ENCODE measurements around the gene RAMP1.
"Not testable (repeated sequence)": the region's sequence is repeated elsewhere in the genome, so short reads cannot be mapped to it uniquely, and the experiment has no call there.

Gene RAMP1

DNA sequence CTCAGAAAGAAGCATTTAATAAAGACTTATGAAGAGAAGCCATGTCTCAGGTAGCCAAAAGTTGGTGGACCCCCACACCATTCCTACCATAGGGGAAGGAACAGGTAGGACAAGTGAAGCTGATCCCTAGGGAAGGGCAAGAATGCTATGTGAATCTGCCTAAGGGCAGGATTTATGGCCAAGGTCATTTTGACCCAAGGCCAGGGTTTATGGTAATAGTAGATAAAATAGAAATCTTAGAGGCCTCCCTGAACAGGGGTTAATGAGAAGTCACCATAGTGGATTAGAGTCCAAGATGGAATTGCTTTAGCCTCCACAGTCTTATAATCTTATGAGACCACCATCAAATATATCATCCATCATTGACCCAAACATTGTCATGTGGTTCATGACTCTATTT lies 81.4 kb downstream of the RAMP1 start:
- H3K27me3 Mint-ChIP-seq = peaks cover 29% of the 10 kb centered on the region in 2 donors
- H3K9me3 Mint-ChIP-seq = peaks cover 5 to 12% of the 10 kb centered on the region in 2 donors
- ATAC-seq (replicated peaks) = no peak
- peaks cover 5 to 11% of the 10 kb centered on the region in 2 donors for H3K36me3 Mint-ChIP-seq
- no peak overlapping the region for H3K27ac Mint-ChIP-seq
- no peak for DNase-seq
- peaks cover 1 to 3% of the 10 kb centered on the region in 2 donors for H3K4me1 Mint-ChIP-seq
- no peak overlapping the region for H3K4me3 Mint-ChIP-seq

DNA sequence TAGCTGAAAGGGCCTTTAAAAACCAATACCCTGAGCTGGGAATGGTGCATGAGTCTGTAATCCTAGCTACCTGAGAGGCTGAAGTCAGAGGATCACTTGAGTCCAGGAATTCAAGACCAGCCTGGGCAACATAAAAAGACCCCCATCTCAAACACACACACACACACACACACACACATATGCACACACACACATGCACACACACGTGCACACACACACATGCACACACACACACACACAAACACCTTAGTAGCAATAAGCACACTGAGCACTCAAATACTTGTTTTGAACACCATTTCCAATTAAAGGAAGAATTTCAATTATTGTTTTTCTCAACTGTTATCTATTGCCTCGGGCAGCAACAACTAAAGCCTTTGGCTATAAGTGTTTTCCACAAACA lies 81.8 kb downstream of the RAMP1 start:
- peaks cover 30 to 33% of the 10 kb centered on the region in 2 donors for H3K27me3 Mint-ChIP-seq
- ATAC-seq (replicated peaks) = no peak
- no peak overlapping the region for H3K4me3 Mint-ChIP-seq
- H3K4me1 Mint-ChIP-seq = no peaks in the 10 kb centered on the region
- H3K9me3 Mint-ChIP-seq = peaks cover 8 to 15% of the 10 kb centered on the region in 2 donors
- peaks cover 8 to 11% of the 10 kb centered on the region in 2 donors for H3K36me3 Mint-ChIP-seq
- no peak for DNase-seq
- H3K27ac Mint-ChIP-seq = no peak overlapping the region

DNA sequence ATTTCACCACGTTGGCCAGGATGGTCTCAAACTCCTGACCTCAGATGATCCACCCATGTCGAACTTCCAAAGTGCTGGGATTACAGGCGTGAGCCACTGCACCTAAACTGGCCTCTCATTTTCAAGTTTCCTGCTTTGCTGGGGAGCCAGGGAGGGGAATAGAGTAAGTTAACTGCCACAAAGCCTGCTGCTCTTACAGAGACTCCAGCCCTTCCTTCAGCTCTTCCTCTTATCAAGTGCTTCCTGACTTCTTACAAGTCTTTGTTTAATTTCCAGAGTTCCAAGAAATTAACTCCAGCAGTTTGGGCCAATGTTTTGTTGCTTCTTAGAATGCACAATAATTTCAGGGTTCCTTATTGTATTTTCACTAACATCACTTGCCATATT lies 83.1 kb downstream of the RAMP1 start:
- ATAC-seq (replicated peaks) (no peak), DNase-seq (no peak)
- H3K27ac Mint-ChIP-seq = no peak overlapping the region
- peaks cover 15 to 19% of the 10 kb centered on the region in 2 donors for H3K9me3 Mint-ChIP-seq
- H3K4me1 Mint-ChIP-seq = no peaks in the 10 kb centered on the region
- H3K27me3 Mint-ChIP-seq = peaks cover 38 to 40% of the 10 kb centered on the region in 2 donors
- H3K36me3 Mint-ChIP-seq = peaks cover 10 to 11% of the 10 kb centered on the region in 2 donors
- H3K4me3 Mint-ChIP-seq = no peak overlapping the region

DNA sequence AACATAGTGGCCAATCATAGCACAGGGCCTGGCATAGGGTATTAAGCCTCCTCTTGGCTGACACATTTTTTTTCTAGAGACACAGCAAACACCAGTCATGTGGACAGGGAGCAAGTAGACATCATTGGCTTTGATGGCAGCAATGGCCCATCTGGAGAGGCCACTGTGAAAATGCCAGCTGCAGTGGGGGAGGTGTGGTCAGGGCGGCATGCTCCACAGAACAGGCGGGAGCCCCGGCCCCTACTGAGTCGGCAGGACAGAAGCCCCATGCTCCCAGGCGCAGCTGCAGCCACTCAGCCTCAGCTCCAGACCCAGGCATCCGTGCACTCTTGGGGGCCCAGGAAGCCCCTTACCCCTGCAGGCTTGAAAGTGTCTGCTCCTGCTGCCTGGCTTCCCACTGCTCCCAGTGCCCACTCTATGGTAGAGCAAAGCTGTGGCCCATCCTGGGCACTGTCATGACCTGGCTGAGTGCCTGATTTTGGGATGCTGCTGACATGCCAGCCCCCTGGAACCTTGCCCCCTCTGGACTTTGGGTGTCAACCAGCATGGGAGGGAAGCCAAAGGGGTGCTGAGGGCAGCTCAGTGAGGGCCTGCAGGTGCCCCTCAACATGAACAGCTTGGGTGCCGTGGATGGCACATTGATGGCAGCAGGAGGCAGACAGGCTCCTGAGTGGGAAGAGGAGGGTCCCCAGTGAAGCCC lies 84.1 kb downstream of the RAMP1 start:
- peaks cover 10 to 11% of the 10 kb centered on the region in 2 donors for H3K36me3 Mint-ChIP-seq
- DNase-seq = no peak
- no peak overlapping the region for H3K4me3 Mint-ChIP-seq
- no peaks in the 10 kb centered on the region for H3K4me1 Mint-ChIP-seq
- peaks cover 38 to 42% of the 10 kb centered on the region in 2 donors for H3K27me3 Mint-ChIP-seq
- peaks cover 15 to 19% of the 10 kb centered on the region in 2 donors for H3K9me3 Mint-ChIP-seq
- H3K27ac Mint-ChIP-seq = no peak overlapping the region
- ATAC-seq (replicated peaks) = no peak

DNA sequence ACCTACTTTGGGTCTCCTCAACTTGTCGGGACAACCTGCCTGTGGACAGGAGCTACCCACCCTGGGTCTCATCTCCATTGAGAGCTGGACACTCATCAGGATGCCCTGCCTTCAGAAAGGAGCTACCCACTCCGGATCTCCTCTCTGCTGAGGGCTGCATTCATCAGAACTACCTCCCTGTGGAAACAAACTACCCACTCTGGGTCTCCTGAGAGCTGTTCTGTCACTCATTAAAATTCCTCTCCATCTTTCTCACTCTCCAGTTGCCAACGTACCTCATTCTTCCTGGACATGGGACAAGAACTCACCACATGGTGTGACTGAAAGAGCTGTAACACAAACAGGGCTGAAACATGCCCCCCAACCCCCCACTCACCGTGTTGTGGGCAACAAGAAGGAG lies 84.9 kb downstream of the RAMP1 start:
- DNase-seq = no peak
- no peak overlapping the region for H3K4me3 Mint-ChIP-seq
- H3K4me1 Mint-ChIP-seq = no peaks in the 10 kb centered on the region
- no peak overlapping the region for H3K27ac Mint-ChIP-seq
- H3K9me3 Mint-ChIP-seq = peaks cover 15 to 19% of the 10 kb centered on the region in 2 donors
- H3K27me3 Mint-ChIP-seq = peaks cover 38 to 44% of the 10 kb centered on the region in 2 donors
- ATAC-seq (replicated peaks) = no peak
- H3K36me3 Mint-ChIP-seq = peaks cover 10 to 11% of the 10 kb centered on the region in 2 donors

DNA sequence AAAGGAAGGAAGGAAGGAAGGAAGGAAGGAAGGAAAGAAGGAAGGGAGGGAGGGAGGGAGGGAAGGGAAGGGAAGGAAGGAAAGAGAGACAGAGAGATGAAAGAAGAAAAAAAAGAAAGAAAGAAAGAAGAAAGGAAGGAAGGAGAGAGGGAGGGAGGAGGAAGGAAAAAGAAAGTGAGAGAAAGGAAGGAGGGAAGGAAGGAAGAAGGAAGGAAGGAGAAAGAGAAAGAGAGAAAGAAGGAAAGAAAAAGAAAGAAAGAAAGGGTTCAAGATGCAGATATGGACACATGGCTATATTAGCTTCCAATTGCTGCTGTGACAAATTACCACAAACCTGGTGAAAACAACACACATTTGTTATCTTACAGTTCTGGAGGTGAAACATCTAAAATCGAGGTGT lies 87.0 kb downstream of the RAMP1 start:
- Mint-ChIP-seq H3K9me3 (peaks cover 15 to 19% of the 10 kb centered on the region in 2 donors), H3K4me3 (no peak overlapping the region), H3K27me3 (peaks cover 40 to 57% of the 10 kb centered on the region in 2 donors), H3K36me3 (peaks cover 10 to 11% of the 10 kb centered on the region in 2 donors), H3K4me1 (no peaks in the 10 kb centered on the region), H3K27ac (no peak overlapping the region)
- no peak for ATAC-seq (replicated peaks)
- no peak for DNase-seq

DNA sequence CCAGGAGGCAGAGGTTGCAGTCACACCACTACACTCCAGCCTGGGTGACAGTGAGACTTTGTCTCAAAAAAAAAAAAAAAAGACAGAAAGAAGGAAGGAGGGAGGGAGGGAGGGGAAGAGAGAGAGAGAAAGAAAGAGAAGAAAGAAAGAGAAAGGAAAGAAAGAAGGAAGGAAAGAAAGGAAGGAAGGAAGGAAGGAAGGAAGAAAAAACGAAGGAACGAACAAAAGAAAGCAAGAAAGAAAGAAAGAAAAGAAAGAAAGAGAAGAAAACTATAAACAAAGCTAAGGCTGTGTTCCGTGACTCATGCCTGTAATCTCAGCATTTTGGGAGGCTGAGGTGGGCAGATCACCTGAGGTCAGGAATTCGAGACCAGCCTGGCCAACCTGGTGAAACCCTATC lies 91.9 kb downstream of the RAMP1 start:
- H3K9me3 Mint-ChIP-seq; H3K27ac Mint-ChIP-seq; ATAC-seq (replicated peaks); H3K4me3 Mint-ChIP-seq; H3K4me1 Mint-ChIP-seq; DNase-seq; H3K36me3 Mint-ChIP-seq: not testable (repeated sequence)
- H3K27me3 Mint-ChIP-seq = peaks cover 25 to 42% of the 10 kb centered on the region in 2 donors

DNA sequence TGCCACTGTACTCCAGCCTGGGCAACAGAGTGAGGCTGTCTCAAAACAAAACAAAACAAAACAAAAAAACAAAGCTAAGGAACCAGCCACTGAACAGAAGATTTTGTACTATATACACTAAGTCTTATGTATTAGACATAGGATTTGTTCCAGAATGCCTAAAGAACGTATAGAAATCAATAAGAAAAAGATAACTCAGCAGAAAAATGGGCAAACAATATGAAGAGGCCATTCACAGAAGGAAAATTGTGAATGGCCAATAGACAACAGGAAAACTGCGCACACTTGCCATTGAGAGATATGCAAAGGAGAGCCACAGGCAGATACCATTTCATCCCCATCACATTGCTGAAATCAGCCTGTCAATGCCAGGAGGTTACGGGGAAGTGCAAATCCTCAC lies 92.5 kb downstream of the RAMP1 start:
- no peak overlapping the region for H3K27ac Mint-ChIP-seq
- no peak overlapping the region for H3K4me3 Mint-ChIP-seq
- peaks cover 24 to 41% of the 10 kb centered on the region in 2 donors for H3K27me3 Mint-ChIP-seq
- no peak for ATAC-seq (replicated peaks)
- no peak for DNase-seq
- no peaks in the 10 kb centered on the region for H3K36me3 Mint-ChIP-seq
- H3K4me1 Mint-ChIP-seq = peaks cover 0 to 9% of the 10 kb centered on the region in 2 donors
- peaks cover 3% of the 10 kb centered on the region in 2 donors for H3K9me3 Mint-ChIP-seq

DNA sequence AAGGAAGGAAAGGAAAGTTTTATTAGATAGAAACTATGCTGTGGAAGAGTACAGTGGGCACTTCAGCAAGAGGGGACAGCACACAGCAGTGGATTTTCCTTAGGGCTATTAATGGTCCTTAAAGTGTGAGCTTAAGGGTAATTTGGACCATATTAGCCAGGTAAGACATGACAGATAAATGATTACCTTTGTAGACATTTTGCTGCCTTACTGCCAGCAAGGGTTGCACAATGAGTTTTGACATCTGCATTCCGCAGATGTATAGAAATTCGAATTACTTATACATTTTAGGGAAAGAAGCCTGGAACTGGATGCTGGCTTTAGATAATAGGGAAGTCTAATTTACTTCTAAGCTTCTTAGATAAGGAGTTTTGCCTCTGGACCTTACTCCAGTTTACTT lies 93.4 kb downstream of the RAMP1 start:
- no peak overlapping the region for H3K27ac Mint-ChIP-seq
- H3K4me3 Mint-ChIP-seq = no peak overlapping the region
- H3K9me3 Mint-ChIP-seq = no peaks in the 10 kb centered on the region
- no peak for DNase-seq
- ATAC-seq (replicated peaks) = no peak
- H3K27me3 Mint-ChIP-seq = peaks cover 29 to 44% of the 10 kb centered on the region in 2 donors
- peaks cover 0 to 13% of the 10 kb centered on the region in 2 donors for H3K4me1 Mint-ChIP-seq
- H3K36me3 Mint-ChIP-seq = no peaks in the 10 kb centered on the region

DNA sequence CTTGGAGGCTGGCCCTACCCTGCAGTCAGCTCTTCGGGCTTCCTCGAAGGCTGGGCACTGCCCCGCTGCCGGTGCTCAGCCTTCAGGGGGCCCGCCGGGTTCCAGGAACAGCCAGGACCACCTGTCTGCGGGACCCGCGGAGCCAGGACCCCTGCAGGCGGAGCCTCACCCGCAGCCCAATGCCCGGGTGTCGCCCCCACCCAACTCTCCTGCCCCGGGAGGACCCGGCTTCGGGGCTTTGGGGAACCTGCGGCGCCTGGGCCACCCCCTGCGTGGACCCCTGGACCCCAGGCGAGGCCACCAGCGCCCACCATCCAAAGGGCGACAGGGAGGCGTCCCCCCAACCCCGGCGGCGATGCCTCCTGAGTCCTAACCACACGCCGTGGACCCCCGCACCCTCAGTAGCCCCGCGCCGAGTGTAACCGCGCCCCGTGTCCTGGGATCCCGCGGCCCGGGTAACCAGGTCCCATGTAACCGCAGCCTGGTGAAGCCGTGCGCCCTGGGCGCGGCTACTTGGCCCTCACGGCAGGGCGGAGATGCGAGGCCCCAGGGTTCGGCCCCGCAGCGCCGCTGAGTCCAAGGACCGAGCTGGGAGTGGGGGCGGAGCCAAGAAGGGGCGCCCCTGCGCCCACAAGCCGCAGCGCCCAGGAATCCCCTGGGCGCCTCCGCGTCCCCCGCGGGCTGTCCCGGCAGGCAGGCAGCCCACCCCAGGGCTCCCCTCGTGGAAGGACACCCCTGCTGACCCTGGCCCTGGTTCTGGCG lies 96.4 kb downstream of the RAMP1 start:
- Mint-ChIP-seq H3K9me3 (no peaks in the 10 kb centered on the region), H3K27ac (no peak overlapping the region), H3K27me3 (peaks cover 32 to 38% of the 10 kb centered on the region in 2 donors), H3K36me3 (no peaks in the 10 kb centered on the region), H3K4me3 (peak overlapping the region; percentile 21 to 41), H3K4me1 (peaks cover 0 to 13% of the 10 kb centered on the region in 2 donors)
- ATAC-seq (replicated peaks) = peak; percentile 43 to 49
- DNase-seq = no peak

DNA sequence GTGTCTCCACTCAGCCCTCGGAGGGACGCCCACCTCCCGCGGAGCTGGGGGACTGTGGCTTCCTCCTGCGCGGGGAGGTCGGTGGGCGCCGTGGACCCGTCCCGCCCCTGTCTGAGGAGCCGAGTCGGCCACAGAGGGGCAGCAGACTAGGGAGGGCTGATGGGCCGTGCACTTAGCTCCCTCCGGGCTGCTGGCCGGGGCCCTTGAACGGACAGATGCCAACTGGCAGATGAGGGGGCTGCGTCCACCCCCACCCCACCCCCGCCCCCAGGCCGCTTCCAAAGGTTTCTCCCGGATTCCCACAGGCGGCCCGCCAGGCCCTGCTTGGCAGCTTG lies 96.9 kb downstream of the RAMP1 start:
- no peak for DNase-seq
- Mint-ChIP-seq H3K4me1 (peaks cover 0 to 13% of the 10 kb centered on the region in 2 donors), H3K9me3 (peaks cover 0 to 2% of the 10 kb centered on the region in 2 donors), H3K4me3 (peak overlapping the region in 1 of 2 donors; percentile 41), H3K27me3 (peaks cover 32 to 33% of the 10 kb centered on the region in 2 donors), H3K27ac (no peak overlapping the region), H3K36me3 (no peaks in the 10 kb centered on the region)
- ATAC-seq (replicated peaks) = peak in 1 of 2 donors; percentile 34

DNA sequence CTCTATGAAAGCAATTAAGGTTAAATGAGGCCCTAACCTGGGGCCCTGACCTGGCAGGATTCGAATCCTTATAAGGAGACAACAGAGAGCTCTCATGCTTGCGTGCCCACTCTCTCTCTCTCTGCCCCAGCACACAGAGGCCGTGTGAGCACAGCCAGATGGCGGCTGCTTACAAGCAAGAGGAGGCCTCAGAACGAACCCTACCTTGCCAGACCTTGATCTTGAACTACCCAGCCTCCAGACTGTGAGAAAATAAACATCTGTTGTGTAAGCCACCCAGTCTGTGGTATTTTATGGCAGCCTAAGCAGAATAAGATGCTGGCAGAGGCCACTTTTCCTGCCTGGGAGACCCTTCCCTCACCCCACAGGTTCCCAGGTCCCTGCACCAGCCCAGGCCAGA lies 102.2 kb downstream of the RAMP1 start:
- Mint-ChIP-seq H3K9me3 (peaks cover 11 to 12% of the 10 kb centered on the region in 2 donors), H3K27ac (no peak overlapping the region), H3K4me3 (no peak overlapping the region), H3K4me1 (peaks cover 2 to 10% of the 10 kb centered on the region in 2 donors), H3K27me3 (peaks cover 14 to 20% of the 10 kb centered on the region in 2 donors), H3K36me3 (peaks cover 3% of the 10 kb centered on the region in 2 donors)
- no peak for DNase-seq
- ATAC-seq (replicated peaks) = no peak

All from stimulated activated naive B cell treated with anti-CD40 and anti-IgM and Interleukin-4, amounts not matched to agents 10 μg/mL and 1 μg/mL and 100 μg/mL, for 72 hours (primary cell).